ENCODE results near the gene GRIK2.

DNA sequence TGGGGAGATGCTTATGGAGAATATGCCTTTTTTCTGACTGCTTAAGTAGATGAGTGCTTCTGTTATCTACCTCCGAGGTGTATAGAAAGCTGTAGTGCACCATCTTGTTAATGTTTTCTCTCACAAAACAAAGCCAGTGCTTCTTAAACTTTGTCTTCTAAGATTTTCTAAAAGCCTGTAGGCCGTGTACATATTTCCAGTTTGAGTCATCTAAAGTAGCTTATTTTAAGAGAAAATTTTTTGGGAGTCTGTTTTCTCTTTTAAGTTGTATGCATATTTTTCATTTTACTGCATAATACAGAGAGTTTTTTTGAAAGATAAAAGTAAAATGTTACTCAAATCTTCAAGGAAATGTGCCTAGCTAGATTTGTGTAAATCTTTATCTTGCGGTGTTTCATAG, 151.7 kb downstream of the GRIK2 start:
- TF ChIP-seq, protein P1, sequence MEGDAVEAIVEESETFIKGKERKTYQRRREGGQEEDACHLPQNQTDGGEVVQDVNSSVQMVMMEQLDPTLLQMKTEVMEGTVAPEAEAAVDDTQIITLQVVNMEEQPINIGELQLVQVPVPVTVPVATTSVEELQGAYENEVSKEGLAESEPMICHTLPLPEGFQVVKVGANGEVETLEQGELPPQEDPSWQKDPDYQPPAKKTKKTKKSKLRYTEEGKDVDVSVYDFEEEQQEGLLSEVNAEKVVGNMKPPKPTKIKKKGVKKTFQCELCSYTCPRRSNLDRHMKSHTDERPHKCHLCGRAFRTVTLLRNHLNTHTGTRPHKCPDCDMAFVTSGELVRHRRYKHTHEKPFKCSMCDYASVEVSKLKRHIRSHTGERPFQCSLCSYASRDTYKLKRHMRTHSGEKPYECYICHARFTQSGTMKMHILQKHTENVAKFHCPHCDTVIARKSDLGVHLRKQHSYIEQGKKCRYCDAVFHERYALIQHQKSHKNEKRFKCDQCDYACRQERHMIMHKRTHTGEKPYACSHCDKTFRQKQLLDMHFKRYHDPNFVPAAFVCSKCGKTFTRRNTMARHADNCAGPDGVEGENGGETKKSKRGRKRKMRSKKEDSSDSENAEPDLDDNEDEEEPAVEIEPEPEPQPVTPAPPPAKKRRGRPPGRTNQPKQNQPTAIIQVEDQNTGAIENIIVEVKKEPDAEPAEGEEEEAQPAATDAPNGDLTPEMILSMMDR (IDR thresholded peaks at IDR 0.05) = no peak
- TF ChIP-seq POLR2A (IDR thresholded peaks at IDR 0.05) = no peak

All from Peyer's patch (tissue), 4 donors.